ENCODE data around the gene MBLAC2. TPM values are rescaled to one million over a fixed set of nuclear protein-coding genes. Genes with fewer than 3 reads are reported as not detected.

Gene MBLAC2
- total RNA-seq, 1 donor from 2014 or later, result 6.3 TPM

DNA sequence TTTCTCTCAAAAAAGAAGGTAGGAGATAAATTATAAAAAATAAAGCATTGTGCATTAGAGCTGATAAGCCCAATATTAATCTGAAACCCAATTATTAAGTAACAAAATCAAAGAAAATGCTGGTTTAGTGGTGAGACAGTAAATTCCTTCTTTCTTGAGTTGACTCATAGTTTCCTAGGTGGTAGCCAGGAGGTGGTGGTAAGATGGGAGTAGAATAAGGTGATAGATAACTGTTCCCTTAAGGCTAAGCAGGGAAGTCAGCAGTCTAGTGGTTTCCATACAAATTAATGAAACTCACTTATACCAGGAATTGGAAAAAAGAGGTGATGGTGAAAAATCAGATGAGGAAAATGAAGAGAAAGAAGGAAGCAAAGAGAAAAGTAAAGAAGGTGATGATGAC lies 31.6 kb upstream of the MBLAC2 start:
- no peak for DNase-seq (ENCODE audit: extremely low spot score, unreplicated experiment)
- no peaks in the 10 kb centered on the region for H3K27me3 Mint-ChIP-seq (ENCODE audit: unreplicated experiment)
- H3K4me3 Mint-ChIP-seq (ENCODE audit: unreplicated experiment), result no peak overlapping the region
- H3K36me3 Mint-ChIP-seq (ENCODE audit: unreplicated experiment), result peaks cover 5% of the 10 kb centered on the region
- H3K9me3 Mint-ChIP-seq (ENCODE audit: unreplicated experiment), result no peaks in the 10 kb centered on the region
- H3K27ac Mint-ChIP-seq (ENCODE audit: unreplicated experiment), result no peak overlapping the region
- H3K4me1 Mint-ChIP-seq (ENCODE audit: unreplicated experiment), result no peaks in the 10 kb centered on the region
- no peak for TF ChIP-seq CTCF (IDR thresholded peaks at IDR 0.05)

DNA sequence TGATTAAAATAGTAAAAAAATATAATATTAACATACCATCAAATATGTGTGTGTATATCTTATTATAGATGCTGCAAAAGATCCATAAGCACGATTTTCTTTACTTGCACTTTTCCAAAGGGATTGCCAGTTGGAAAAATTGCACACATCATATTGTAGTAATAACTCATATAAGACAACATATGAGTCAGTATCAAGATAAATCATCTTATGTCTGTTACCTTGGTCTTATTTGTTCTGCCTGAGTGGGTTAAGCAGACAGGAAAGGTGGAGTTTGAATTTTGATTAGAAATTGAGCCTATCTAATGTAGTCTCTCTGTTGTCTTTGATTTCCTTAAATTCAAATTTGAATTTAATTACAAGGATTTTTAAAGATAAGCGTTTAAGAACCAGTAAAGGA lies 30.2 kb upstream of the MBLAC2 start:
- H3K4me1 Mint-ChIP-seq (ENCODE audit: unreplicated experiment), result no peaks in the 10 kb centered on the region
- no peaks in the 10 kb centered on the region for H3K27me3 Mint-ChIP-seq (ENCODE audit: unreplicated experiment)
- peaks cover 5% of the 10 kb centered on the region for H3K36me3 Mint-ChIP-seq (ENCODE audit: unreplicated experiment)
- no peak overlapping the region for H3K27ac Mint-ChIP-seq (ENCODE audit: unreplicated experiment)
- no peak for TF ChIP-seq CTCF (IDR thresholded peaks at IDR 0.05)
- H3K9me3 Mint-ChIP-seq (ENCODE audit: unreplicated experiment), result no peaks in the 10 kb centered on the region
- H3K4me3 Mint-ChIP-seq (ENCODE audit: unreplicated experiment), result no peak overlapping the region
- no peak for DNase-seq (ENCODE audit: extremely low spot score, unreplicated experiment)

- Mint-ChIP-seq H3K36me3 (ENCODE audit: unreplicated experiment) (peaks cover 3% of the 10 kb centered on the region), H3K27ac (ENCODE audit: unreplicated experiment) (no peak overlapping the region), H3K9me3 (ENCODE audit: unreplicated experiment) (no peaks in the 10 kb centered on the region), H3K4me3 (ENCODE audit: unreplicated experiment) (no peak overlapping the region), H3K27me3 (ENCODE audit: unreplicated experiment) (no peaks in the 10 kb centered on the region), H3K4me1 (ENCODE audit: unreplicated experiment) (no peaks in the 10 kb centered on the region)
- no peak for DNase-seq (ENCODE audit: extremely low spot score, unreplicated experiment)
- TF ChIP-seq CTCF (IDR thresholded peaks at IDR 0.05), result no peak
Observed at GRCh38 chr5:90503596-90503995, 29.0 kb upstream of the MBLAC2 start.

DNA sequence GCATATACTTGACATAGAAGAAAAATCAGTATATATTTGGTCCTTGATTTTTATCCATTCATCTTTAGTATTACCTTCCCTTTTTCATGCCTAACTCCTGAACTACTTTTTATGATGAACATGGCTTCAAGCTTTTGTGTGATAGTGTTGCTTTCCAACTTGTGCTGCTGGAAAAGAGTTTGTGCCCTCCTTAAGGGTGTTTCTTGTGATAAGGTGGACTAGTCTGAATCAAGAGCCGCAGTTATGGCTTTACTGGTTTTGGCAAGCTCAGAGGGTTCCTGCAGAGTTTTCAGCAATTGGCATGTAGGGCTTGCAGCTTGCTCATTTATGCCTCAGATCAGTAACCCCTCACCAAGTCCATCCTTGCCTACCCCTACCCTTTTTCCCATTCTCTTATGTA lies 20.6 kb upstream of the MBLAC2 start:
- no peaks in the 10 kb centered on the region for H3K27me3 Mint-ChIP-seq (ENCODE audit: unreplicated experiment)

GRCh38 chr5:90494043-90494442 lies 19.5 kb upstream of the MBLAC2 start:
- H3K36me3 Mint-ChIP-seq (ENCODE audit: unreplicated experiment), result peaks cover 7% of the 10 kb centered on the region
- TF ChIP-seq CTCF (IDR thresholded peaks at IDR 0.05), result no peak
- DNase-seq (ENCODE audit: extremely low spot score, unreplicated experiment), result no peak
- H3K9me3 Mint-ChIP-seq (ENCODE audit: unreplicated experiment), result peaks cover 7% of the 10 kb centered on the region
- no peaks in the 10 kb centered on the region for H3K27me3 Mint-ChIP-seq (ENCODE audit: unreplicated experiment)
- no peak overlapping the region for H3K27ac Mint-ChIP-seq (ENCODE audit: unreplicated experiment)
- H3K4me1 Mint-ChIP-seq (ENCODE audit: unreplicated experiment), result no peaks in the 10 kb centered on the region
- H3K4me3 Mint-ChIP-seq (ENCODE audit: unreplicated experiment), result no peak overlapping the region

More for the DNA sequence above, 20.6 kb upstream of the MBLAC2 start:
- Mint-ChIP-seq H3K9me3 (ENCODE audit: unreplicated experiment) (peaks cover 7% of the 10 kb centered on the region), H3K27ac (ENCODE audit: unreplicated experiment) (no peak overlapping the region), H3K36me3 (ENCODE audit: unreplicated experiment) (peaks cover 7% of the 10 kb centered on the region), H3K4me3 (ENCODE audit: unreplicated experiment) (no peak overlapping the region), H3K4me1 (ENCODE audit: unreplicated experiment) (no peaks in the 10 kb centered on the region)
- no peak for DNase-seq (ENCODE audit: extremely low spot score, unreplicated experiment)
- TF ChIP-seq CTCF (IDR thresholded peaks at IDR 0.05), result no peak

All from osteocyte (in vitro differentiated cells).